Islet of Langerhans (tissue), 1 donor: Measurements from ENCODE around the gene CPE.
A peak's percentile ranks its signal among the peaks of the same experiment; 100 is the strongest.
"Not testable (repeated sequence)": the region's sequence is repeated elsewhere in the genome, so short reads cannot be mapped to it uniquely, and the experiment has no call there.

Source experiments
- FAIRE-seq: peaks from one replicate; lab custom pipeline; 2011; peaks lifted over from hg19 to GRCh38; lab: Jason Lieb, UNC

Gene CPE

GRCh38 chr4:165464813-165465381, 86.1 kb downstream of the CPE start:
- FAIRE-seq = peak; percentile 100

GRCh38 chr4:165470009-165470408, 91.2 kb downstream of the CPE start:
- no peak for FAIRE-seq

GRCh38 chr4:165472943-165473676, 94.3 kb downstream of the CPE start:
- FAIRE-seq = no peak

- no peak for FAIRE-seq
Measured at GRCh38 chr4:165474784-165475705, 96.2 kb downstream of the CPE start.

GRCh38 chr4:165475706-165476070, 96.9 kb downstream of the CPE start:
- no peak for FAIRE-seq

GRCh38 chr4:165476214-165477098, 97.6 kb downstream of the CPE start:
- FAIRE-seq = no peak

GRCh38 chr4:165477799-165478198, 99.0 kb downstream of the CPE start:
- no peak for FAIRE-seq

GRCh38 chr4:165478260-165478659, 99.5 kb downstream of the CPE start:
- no peak for FAIRE-seq

- no peak for FAIRE-seq
Measured at GRCh38 chr4:165481053-165481835, 102.4 kb downstream of the CPE start.

- peak; percentile 64 for FAIRE-seq
Measured at GRCh38 chr4:165489786-165490185, 111.0 kb downstream of the CPE start.

GRCh38 chr4:165492583-165492982, 113.8 kb downstream of the CPE start:
- not testable (repeated sequence) for FAIRE-seq

- FAIRE-seq = no peak
Measured at GRCh38 chr4:165493359-165493758, 114.6 kb downstream of the CPE start.

- peak; percentile 47 for FAIRE-seq
Measured at GRCh38 chr4:165502916-165503907, 124.4 kb downstream of the CPE start.

GRCh38 chr4:165504184-165504583, 125.4 kb downstream of the CPE start:
- no peak for FAIRE-seq

- FAIRE-seq = no peak
Measured at GRCh38 chr4:165505958-165506837, 127.4 kb downstream of the CPE start.

GRCh38 chr4:165506849-165507248, 128.0 kb downstream of the CPE start:
- no peak for FAIRE-seq

GRCh38 chr4:165507381-165507780, 128.6 kb downstream of the CPE start:
- no peak for FAIRE-seq

GRCh38 chr4:165508372-165509120, 129.7 kb downstream of the CPE start:
- no peak for FAIRE-seq
